Esophagus muscularis mucosa (tissue), 4 donors: ENCODE results near the gene DGKD. TPM values are rescaled to one million over a fixed set of nuclear protein-coding genes. Genes with fewer than 3 reads are reported as not detected.

Source experiments
- small RNA-seq, 3 donors: library from RNA; depleted of rRNA; stranded (forward); fragments of <200 nt; gene quantifications; one replicate each; pipeline ENCODE3, GENCODE V24; 2016
- total RNA-seq, 4 donors: library from RNA; depleted of rRNA; stranded (reverse); fragments of >200 nt; gene quantifications; one replicate each; pipeline versions ENCODE4 v1.1.0 to v1.2.1, GENCODE V29; 2016

Gene DGKD
- total RNA-seq, 4 donors from 2014 or later = 11.6 to 16.1 (median 13.3) TPM

Small RNA genes within 50 kb of the gene (small RNA-seq; reads per million reads assigned to genes)
- gene RF00019 = 0 reads per million in 3 donors

Other genes with a start within 250 kb of the DGKD start
- gene ATG16L1, start 102.8 kb upstream of the DGKD start, total RNA-seq = 10 to 100 TPM; 24.7 to 40.3 (median 30.2) TPM
- gene SAG, start 46.7 kb upstream of the DGKD start, total RNA-seq = not detected
- 10 to 100 TPM; 12.3 to 23.3 (median 20.1) TPM for gene USP40, start 212.3 kb downstream of the DGKD start, total RNA-seq